Activated naive CD4-positive, alpha-beta T cell treated with anti-CD3 and anti-CD28 coated beads, Interleukin-2, amount 50 U/mL, for 72 hours (primary cell): Measurements from ENCODE around the gene CFAP299. TPM values are rescaled to one million over a fixed set of nuclear protein-coding genes. Genes with fewer than 3 reads are reported as not detected.

Experiments
- ATAC-seq, 2 donors: fragments of 150-1000 bp; cut with Tn5 transposase; 2 replicates each; pipeline ENCODE4 v1.10.0; 2021; ENCODE audit warnings: mild to moderate bottlenecking in 2 of 2, moderate library complexity in 2 of 2
- DNase-seq, 2 donors: peaks; one replicate each; pipeline ENCODE4 v3.0.0; 2021 to 2022; ENCODE audit warnings: low spot score in 2 of 2
- H3K27ac Mint-ChIP-seq, 2 donors: one replicate each; pipeline ENCODE4 v1.8.0; 2022; ENCODE audit warnings: mild to moderate bottlenecking in 2 of 2, mixed read lengths in 2 of 2
- H3K36me3 Mint-ChIP-seq, 2 donors: one replicate each; pipeline ENCODE4 v1.8.0; 2022; ENCODE audit warnings: mixed read lengths in 2 of 2
- H3K9me3 Mint-ChIP-seq, 2 donors: one replicate each; pipeline ENCODE4 v1.8.0; 2022; ENCODE audit warnings: mixed read lengths in 2 of 2
- total RNA-seq, 2 donors: library from RNA; stranded (reverse); gene quantifications; one replicate each; pipeline ENCODE4 v1.2.3, GENCODE V29; 2022

CFAP299 gene
- total RNA-seq, 2 donors from 2014 or later, result not detected

DNA sequence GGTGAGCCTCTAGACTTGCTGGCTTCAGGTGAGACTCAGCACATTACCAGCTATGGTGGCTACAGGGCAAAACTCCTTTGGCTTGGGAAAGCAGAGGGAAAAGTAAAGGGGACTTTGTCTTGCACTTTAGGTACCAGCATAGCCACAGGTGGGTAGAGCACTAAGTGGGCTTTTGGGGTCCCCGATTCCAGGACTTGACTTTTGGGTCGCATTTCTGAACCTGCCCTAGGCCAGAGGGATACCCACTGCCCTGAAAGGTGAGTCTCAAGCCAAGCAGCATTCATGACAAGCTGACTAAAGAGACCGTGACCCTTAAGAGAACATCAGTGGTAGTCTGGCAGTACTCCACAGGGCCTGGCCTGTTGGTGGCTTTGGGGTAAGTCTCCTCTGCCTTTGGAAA, 224.8 kb downstream of the CFAP299 start:
- DNase-seq, result no peak
- Mint-ChIP-seq H3K27ac (no peak overlapping the region), H3K36me3 (peaks cover 14 to 27% of the 10 kb centered on the region in 2 donors), H3K9me3 (peaks cover 15 to 16% of the 10 kb centered on the region in 2 donors)
- ATAC-seq, result no peak

DNA sequence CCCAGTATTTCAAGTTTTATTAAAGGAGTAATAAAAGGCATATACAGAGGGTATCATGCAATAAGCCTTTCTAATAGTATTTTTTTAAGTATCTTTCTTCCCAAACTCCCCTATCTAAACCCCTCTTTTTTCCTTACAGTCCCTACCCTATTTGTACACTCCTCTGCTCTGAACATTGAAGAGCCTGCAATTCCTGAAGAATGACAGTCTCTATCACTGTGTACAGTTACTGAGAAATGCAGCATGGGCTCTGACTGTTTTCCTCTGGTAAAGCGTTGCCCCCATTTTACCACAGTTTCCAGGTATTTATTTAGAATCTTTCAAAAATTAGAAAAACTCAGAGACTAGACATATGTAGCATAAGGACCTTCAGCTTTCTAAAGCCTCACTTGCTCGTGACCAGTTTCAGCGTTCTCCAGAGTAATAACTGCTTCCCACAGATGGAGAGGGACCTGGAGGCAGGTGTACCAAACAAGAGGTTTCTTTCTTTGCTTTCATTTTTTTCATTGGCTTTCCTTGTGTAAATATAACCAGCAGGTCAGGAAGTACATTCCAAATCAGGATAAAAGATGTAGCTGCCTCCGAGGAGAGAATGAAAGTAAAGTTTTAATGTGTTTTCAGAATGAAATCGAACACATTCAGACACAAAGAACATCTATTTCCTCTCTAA, 230.8 kb downstream of the CFAP299 start:
- ATAC-seq (no peak), DNase-seq (no peak)
- peaks cover 9 to 12% of the 10 kb centered on the region in 2 donors for H3K9me3 Mint-ChIP-seq
- no peak overlapping the region for H3K27ac Mint-ChIP-seq
- peaks cover 9% of the 10 kb centered on the region in 2 donors for H3K36me3 Mint-ChIP-seq

DNA sequence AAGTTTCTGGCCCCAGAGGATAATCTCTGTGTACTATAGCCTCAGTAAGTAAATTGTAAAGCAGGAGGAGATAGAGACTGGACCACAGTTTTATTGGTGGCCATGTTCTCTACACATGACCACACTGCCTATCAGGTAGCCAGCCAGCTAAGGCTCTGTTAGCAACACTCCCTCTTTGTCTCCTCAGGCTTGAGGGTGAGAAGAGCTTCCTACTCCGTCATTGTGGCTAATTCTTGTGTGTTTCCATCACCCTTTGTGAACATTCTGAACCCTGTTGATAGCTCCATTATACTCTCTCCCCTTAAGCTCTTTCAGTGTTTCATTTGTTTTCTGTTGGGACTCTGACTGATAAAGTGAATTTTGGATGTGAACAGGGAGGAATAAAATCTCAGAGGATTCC, 233.4 kb downstream of the CFAP299 start:
- no peak overlapping the region for H3K27ac Mint-ChIP-seq
- H3K9me3 Mint-ChIP-seq, result peaks cover 0 to 7% of the 10 kb centered on the region in 2 donors
- ATAC-seq (no peak), DNase-seq (no peak)
- peaks cover 4 to 6% of the 10 kb centered on the region in 2 donors for H3K36me3 Mint-ChIP-seq

DNA sequence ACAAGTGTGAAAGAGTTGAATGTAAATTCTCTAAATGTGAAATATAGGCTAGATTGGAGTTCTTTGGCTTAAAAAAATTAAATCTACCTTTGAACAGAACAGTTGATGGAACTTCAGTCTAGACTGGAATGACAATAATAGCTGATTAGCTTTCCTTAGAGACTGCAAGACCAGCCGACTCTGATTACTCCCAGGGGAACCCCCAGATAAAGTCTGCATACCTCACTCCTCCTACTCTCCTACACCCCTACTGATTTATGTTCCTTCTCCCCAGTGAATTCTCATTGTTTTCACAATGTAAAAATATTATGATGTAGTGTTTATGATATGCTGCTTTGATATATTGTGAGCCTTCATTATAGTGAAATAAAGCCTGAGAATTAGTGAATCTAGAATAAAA, 241.3 kb downstream of the CFAP299 start:
- peaks cover 4 to 18% of the 10 kb centered on the region in 2 donors for H3K9me3 Mint-ChIP-seq
- DNase-seq (no peak), ATAC-seq (no peak)
- H3K36me3 Mint-ChIP-seq, result peaks cover 4 to 6% of the 10 kb centered on the region in 2 donors
- no peak overlapping the region for H3K27ac Mint-ChIP-seq

DNA sequence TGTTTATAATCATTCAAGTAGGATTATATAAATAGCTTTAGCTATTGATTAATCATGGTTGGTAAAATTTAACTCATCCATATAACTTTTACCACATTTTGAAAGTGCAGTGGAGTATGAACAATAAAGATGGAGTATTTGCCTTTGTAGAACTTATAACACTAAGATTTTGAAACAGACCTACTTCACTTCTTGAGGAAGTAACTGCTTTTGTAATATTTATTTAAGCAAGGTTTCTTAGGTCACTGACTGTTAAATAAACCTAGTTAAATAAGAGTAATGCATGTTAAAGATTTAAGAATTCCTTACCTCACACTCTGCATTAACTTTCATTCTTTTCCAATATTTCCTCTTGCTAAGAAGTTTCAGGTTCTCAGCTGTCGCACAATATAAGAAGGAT, 242.5 kb downstream of the CFAP299 start:
- H3K9me3 Mint-ChIP-seq, result peaks cover 4 to 22% of the 10 kb centered on the region in 2 donors
- DNase-seq (no peak), ATAC-seq (no peak)
- no peak overlapping the region for H3K27ac Mint-ChIP-seq
- H3K36me3 Mint-ChIP-seq, result peaks cover 4 to 6% of the 10 kb centered on the region in 2 donors

DNA sequence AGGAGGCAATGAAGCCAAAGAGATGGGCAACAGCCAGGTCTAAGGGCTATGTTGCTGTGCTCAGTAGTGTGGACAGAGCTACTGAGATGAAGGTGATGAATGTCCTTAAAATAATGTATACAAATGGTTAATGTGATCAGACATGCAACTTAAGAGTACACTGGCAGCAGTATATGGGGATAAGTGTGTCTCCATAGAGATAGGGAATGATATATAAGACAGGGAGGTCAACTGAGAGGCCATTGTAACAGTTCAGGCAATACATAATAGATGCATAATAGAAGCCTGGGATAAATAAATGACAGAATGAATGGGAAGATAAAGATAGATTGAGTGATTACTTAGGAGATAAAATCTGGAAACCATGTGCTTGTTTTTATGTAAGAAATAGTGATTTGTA, 250.0 kb downstream of the CFAP299 start:
- Mint-ChIP-seq H3K36me3 (no peaks in the 10 kb centered on the region), H3K27ac (no peak overlapping the region), H3K9me3 (peaks cover 0 to 6% of the 10 kb centered on the region in 2 donors)
- DNase-seq, result no peak
- no peak for ATAC-seq

DNA sequence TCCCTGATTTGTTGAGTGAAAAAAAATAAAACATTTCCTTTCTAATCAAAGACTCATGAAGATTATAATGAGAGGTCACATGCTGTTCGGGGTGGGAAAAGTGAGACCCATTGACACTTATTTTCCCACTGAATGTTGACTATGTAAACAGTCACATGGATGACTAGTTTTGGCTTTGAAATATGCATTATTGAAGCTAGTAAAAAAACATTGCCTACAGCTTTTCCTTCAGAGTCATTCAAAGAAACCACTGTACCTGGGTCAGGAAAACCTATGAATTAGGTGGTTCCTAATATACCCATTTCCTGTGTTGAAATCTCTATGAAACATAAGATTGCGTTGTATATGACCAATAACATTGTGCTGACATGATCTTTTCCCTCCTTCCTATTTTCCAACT, 251.2 kb downstream of the CFAP299 start:
- DNase-seq (no peak), ATAC-seq (no peak)
- H3K27ac Mint-ChIP-seq, result no peak overlapping the region
- H3K36me3 Mint-ChIP-seq, result no peaks in the 10 kb centered on the region
- peaks cover 0 to 4% of the 10 kb centered on the region in 2 donors for H3K9me3 Mint-ChIP-seq

DNA sequence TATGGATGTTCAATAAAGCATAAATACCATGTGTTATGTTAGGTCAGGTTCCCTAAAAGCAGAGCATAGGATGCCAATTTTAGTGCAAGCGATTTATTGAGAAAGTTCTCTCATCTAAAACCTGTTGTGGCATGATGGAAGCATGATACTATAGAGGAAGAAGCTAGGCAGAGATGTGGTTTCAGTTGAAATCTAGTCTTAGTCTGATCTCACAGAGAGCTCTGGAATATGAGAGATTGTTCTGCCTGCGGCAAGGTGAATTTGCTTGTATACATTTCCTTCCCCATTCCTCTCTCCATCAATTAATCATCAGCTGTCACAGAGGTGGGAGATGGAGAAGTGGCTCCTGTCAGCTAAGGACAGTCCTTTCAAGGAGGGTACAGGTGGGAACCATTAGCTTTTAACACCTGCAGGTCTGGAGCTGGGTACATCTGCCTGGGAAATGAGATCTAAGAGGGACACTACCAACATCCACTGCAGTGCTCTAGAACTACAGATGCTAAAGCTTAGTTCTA, 252.4 kb downstream of the CFAP299 start:
- Mint-ChIP-seq H3K27ac (no peak overlapping the region), H3K36me3 (no peaks in the 10 kb centered on the region)
- ATAC-seq, result no peak

DNA sequence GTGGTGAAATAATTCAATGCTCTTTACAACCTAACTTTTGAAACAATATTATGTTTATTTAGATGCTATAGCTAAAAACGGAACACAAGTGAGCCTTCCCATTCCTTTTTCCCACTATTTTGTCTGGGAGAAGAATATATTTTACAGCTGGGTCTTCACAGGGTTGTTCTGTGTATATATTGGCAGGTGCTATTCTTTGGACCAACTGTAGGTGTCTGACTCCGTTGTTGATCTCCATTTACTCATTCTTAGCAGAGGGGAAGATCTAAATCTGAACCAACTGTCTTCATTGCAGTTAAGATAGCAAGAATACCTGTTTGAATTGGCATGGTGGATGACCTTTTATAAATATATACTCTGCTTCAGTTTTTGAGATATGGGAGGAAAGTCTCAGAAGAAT, 257.4 kb downstream of the CFAP299 start:
- DNase-seq, result no peak
- ATAC-seq, result no peak
- peaks cover 0 to 6% of the 10 kb centered on the region in 2 donors for H3K9me3 Mint-ChIP-seq
- no peaks in the 10 kb centered on the region for H3K36me3 Mint-ChIP-seq
- no peak overlapping the region for H3K27ac Mint-ChIP-seq

More for the DNA sequence above, 252.4 kb downstream of the CFAP299 start:
- H3K9me3 Mint-ChIP-seq, result no peaks in the 10 kb centered on the region
- no peak for DNase-seq

DNA sequence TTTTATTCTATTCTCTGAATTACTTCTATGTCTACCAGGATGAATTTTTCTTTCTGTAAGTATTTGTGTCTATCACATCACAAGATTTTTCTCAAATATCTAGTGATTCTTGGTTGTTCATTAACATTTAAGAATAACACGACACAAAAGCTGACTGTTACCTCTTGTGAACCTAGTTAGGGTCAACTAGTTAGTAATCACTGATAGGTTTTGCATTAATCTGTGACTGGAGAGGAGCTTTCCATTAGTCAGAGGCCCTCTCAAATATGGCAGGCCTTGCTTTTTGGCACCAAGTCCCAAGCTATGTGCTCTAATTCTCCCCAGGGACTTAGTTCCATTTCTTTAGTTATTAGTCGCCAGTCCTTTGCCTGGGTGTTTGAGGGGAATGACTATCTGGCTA, 259.2 kb downstream of the CFAP299 start:
- Mint-ChIP-seq H3K36me3 (no peaks in the 10 kb centered on the region), H3K9me3 (peaks cover 0 to 6% of the 10 kb centered on the region in 2 donors), H3K27ac (no peak overlapping the region)
- DNase-seq (no peak), ATAC-seq (no peak)

DNA sequence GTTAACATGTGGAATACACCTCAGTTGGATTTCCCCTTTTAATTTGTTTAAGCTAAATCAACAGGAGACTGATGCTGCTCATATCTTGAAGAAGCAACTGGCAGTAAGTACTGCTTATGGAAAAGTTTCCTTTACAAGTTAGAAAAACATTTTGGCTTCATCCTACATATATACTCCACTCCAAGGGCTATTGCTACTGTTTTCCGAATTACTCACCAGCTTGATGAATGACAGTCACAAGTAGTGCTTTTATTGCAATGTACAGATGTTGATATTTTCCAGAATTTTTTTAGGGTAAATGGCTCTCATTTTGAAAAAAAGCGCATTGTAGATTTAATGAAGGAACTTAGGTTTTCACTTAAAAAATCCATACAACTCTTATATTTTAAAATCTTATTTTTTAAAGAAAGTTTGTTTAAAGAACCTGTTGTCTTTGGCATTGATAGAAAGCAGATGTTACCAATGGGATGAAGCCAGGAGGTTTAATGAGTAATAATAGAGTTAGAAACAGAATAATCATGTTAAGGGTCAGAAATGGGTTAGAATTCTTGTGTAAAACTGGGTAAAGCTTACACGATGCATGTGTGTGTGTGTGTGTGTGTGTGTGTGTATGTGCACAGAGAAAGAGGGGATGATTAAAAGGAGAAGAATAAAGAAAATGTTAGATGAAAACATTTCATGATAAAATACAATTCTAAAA, 272.9 kb downstream of the CFAP299 start:
- peaks cover 0 to 10% of the 10 kb centered on the region in 2 donors for H3K9me3 Mint-ChIP-seq
- no peak for ATAC-seq
- H3K36me3 Mint-ChIP-seq, result no peaks in the 10 kb centered on the region
- no peak overlapping the region for H3K27ac Mint-ChIP-seq
- no peak for DNase-seq

DNA sequence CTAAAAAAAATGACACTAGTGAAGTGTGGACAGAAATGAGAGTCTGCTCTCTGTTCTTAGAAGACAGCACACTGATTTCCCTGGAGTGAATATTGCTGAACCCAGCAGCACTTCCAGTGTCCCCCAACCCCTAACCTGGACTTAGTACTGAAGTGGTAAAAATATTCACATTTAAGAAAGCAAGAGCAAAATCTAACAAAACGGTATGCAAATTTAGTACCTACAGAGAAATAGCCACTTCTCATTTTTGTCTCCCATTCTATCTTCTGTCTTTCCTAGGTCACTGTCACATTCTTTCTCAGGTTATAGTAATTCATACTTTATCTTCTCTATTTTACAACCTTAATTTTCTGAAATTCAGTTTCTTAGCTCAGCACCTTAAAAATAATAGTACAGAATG, 274.7 kb downstream of the CFAP299 start:
- no peak overlapping the region for H3K27ac Mint-ChIP-seq
- no peaks in the 10 kb centered on the region for H3K36me3 Mint-ChIP-seq
- H3K9me3 Mint-ChIP-seq, result peaks cover 0 to 10% of the 10 kb centered on the region in 2 donors
- ATAC-seq, result no peak
- DNase-seq, result no peak

DNA sequence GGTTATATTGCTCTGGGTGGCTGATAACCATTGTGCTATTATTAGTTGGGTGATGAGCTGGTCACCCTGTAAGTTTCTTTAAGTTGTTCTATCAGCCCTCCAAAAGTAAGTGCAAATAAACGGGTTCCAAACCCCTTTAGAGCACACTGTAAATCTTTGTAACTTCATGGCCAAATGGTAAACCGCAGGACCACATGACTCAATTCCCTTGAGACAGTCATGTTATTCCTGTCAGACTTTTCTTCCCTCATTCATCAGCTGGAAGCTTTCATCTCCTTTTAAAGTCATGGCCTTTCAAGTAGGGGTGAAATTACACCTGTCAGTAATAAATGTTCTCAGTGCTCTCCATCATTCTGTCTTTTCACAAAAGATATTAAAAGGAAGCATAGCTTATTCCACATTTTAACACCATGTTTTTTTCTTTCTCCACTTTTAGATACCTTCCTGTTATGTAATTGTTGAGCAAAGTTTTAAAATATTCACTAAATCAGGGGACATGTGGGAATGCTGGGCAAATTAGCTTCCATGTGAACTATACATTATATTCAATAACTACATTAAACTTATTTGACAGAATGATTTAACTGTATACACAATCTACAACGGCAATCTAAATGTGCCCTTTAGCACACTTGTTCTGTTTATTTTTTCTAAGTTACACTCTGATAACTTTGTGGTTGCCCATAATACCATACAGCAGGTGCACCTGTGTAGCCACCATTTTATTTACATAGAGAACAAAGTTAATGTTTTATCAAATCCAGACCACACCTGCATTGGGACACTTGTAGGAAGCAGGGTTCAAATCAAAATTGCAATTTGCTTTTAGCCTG, 275.5 kb downstream of the CFAP299 start:
- Mint-ChIP-seq H3K27ac (no peak overlapping the region), H3K9me3 (peaks cover 0 to 10% of the 10 kb centered on the region in 2 donors), H3K36me3 (no peaks in the 10 kb centered on the region)
- ATAC-seq, result no peak
- no peak for DNase-seq

DNA sequence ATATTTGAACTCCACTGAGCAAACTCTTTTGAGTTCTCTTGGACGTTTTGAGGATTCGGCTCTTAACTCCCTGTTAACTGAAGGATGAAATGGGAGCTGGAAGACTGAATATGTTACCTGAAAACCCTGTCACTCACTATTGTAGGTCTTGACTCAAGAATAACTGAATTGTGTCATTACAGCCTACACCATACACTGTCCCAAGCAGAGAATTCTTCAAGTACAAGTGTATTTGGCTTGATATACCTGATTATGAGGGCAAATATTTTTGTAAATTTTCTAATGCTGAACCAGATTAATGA, 276.1 kb downstream of the CFAP299 start:
- no peak for DNase-seq
- no peak for ATAC-seq
- H3K36me3 Mint-ChIP-seq, result no peaks in the 10 kb centered on the region
- peaks cover 0 to 9% of the 10 kb centered on the region in 2 donors for H3K9me3 Mint-ChIP-seq
- H3K27ac Mint-ChIP-seq, result no peak overlapping the region

DNA sequence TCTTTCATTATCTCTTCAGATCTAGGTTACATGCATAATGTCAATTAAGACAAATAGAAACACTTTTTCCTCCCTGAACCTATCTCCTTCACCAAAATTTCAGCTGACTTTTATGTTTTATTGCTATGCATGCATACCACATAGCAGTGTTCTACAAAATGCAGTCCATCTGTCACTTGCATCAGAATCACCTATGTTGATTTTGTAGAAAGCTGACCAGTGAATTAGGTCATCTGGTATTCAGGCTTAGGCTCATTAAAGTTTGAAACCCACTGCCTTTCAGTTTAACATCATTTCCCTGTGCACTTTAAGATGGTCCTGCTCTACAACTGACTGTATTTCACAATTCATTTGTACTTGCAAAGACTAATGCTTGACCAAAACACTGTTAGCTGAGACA, 277.9 kb downstream of the CFAP299 start:
- H3K27ac Mint-ChIP-seq, result no peak overlapping the region
- DNase-seq (no peak), ATAC-seq (no peak)
- no peaks in the 10 kb centered on the region for H3K9me3 Mint-ChIP-seq
- H3K36me3 Mint-ChIP-seq, result no peaks in the 10 kb centered on the region

DNA sequence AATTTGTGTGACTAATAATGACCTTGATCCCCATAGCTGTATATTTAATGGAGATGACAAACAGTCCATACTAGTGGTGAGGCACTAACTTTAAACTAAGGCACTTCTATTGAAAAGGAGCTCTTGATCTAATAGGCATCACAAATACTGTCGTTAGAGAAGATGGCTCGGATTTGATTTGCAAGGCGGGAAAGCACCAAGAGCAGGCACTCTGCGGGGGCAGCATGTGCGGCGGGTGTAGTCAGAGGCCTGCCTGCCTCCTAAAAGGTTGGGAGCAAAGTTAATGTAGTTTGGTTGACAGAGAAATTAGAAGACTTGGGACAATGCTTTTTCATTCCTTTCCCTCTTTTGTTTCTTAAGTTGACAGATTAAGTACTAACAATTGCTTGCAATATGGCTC, 278.8 kb downstream of the CFAP299 start:
- DNase-seq, result no peak
- Mint-ChIP-seq H3K9me3 (no peaks in the 10 kb centered on the region), H3K36me3 (no peaks in the 10 kb centered on the region)

DNA sequence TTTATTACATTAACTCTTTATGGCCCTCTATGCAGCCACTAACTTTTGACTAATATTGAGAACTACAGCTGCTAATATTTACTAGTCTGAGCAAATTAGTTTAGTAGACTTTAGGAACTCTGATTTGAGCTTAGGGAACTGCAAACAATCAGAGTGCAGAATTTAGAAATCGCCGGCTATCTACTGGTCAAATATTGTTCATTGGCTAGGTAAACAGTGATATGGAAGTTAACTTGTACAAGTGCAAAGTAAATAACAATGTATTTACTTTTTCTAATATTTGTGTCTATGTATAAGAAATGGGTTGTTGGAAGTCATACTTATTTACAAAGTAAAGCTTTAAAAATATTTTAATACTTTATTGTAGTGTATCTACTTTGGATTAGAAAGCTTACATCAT, 279.6 kb downstream of the CFAP299 start:
- Mint-ChIP-seq H3K36me3 (no peaks in the 10 kb centered on the region), H3K9me3 (no peaks in the 10 kb centered on the region), H3K27ac (no peak overlapping the region)
- ATAC-seq (no peak), DNase-seq (no peak)

More for the DNA sequence above, 278.8 kb downstream of the CFAP299 start:
- no peak overlapping the region for H3K27ac Mint-ChIP-seq
- no peak for ATAC-seq
